Measurements from ENCODE around the gene ARSG.

The ARSG gene

DNA sequence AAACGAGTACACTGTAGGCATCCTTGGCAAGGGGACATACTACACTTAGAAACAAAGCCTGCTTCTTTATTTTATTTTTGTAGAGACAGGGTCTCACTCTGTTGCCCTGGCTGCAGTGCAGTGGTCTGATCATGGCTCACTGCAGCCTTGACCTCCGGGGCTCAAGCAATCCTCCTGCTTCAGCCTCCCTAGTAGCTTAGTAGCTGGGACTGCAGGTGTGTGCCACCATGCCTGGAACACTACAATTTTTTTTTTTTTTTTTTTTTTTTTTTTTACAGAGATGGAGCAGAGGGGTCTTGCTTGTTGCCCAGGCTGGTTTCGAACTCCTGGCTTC lies 87.8 kb downstream of the ARSG start:
- Histone ChIP-seq H3K4me3 (ENCODE audit: low read depth, low read length) (no peak overlapping the region), H3K27me3 (ENCODE audit: control insufficient read depth, insufficient read depth, low read length) (no peaks in the 10 kb centered on the region), H3K4me1 (ENCODE audit: control insufficient read depth, insufficient read depth, low read length) (peaks cover 23% of the 10 kb centered on the region), H3K9me3 (ENCODE audit: control insufficient read depth, insufficient read depth, low read depth, low read length) (no peaks in the 10 kb centered on the region), H3K36me3 (ENCODE audit: control insufficient read depth, insufficient read depth, low read length) (no peaks in the 10 kb centered on the region), H3K9ac (ENCODE audit: low read length) (no peak overlapping the region), H3K27ac (ENCODE audit: low read depth, low read length) (no peak overlapping the region)

DNA sequence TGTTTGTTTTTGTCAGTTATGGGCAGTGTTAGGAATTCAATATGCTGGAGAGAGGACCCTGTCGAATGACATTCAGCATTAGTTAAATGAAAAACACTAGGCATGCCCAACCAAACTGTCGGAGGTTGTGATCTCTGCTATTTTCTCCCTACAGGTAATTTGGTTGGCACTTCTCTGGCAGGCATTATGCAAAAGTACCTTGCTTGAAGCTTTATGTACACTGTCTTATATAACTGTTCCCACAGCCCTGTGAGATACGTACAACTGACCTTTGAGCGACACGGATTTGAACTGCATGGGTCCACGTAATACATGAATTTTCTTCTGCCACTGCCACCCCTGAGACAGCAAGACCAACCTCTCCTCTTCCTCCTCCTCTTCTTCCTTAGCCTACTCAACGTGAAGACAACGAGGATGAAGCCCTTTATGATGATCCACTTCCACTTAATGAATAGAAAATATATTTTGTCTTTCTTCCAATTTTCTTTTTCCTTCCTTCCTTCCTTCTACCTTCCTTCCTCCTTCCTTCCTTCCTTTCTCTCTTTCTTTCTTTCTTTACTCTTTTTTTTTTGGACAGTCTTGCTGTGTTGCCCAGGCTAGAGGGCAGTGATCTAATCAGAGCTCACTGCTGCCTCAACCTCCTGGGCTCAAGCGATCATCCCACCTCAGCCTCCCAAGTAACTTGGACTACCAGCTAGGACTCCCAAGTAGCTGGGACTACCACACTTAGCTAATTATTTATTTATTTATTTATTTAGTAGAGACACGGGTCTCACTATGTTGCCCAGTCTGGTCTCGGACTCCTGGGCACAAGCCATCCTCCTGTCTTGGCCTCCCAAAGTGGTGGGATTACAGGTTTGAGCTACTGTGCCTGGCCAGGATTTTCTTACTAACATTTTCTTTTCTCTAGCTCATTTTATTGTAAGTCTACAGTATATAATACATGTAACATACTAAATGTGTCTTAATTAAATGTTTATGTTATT lies 88.7 kb downstream of the ARSG start:
- H3K27me3 ChIP-seq (ENCODE audit: control insufficient read depth, insufficient read depth, low read length), result no peaks in the 10 kb centered on the region
- H3K36me3 ChIP-seq (ENCODE audit: control insufficient read depth, insufficient read depth, low read length), result no peaks in the 10 kb centered on the region
- H3K4me1 ChIP-seq (ENCODE audit: control insufficient read depth, insufficient read depth, low read length), result peaks cover 23% of the 10 kb centered on the region
- no peak overlapping the region for H3K9ac ChIP-seq (ENCODE audit: low read length)
- no peaks in the 10 kb centered on the region for H3K9me3 ChIP-seq (ENCODE audit: control insufficient read depth, insufficient read depth, low read depth, low read length)
- no peak overlapping the region for H3K4me3 ChIP-seq (ENCODE audit: low read depth, low read length)
- H3K27ac ChIP-seq (ENCODE audit: low read depth, low read length), result no peak overlapping the region

DNA sequence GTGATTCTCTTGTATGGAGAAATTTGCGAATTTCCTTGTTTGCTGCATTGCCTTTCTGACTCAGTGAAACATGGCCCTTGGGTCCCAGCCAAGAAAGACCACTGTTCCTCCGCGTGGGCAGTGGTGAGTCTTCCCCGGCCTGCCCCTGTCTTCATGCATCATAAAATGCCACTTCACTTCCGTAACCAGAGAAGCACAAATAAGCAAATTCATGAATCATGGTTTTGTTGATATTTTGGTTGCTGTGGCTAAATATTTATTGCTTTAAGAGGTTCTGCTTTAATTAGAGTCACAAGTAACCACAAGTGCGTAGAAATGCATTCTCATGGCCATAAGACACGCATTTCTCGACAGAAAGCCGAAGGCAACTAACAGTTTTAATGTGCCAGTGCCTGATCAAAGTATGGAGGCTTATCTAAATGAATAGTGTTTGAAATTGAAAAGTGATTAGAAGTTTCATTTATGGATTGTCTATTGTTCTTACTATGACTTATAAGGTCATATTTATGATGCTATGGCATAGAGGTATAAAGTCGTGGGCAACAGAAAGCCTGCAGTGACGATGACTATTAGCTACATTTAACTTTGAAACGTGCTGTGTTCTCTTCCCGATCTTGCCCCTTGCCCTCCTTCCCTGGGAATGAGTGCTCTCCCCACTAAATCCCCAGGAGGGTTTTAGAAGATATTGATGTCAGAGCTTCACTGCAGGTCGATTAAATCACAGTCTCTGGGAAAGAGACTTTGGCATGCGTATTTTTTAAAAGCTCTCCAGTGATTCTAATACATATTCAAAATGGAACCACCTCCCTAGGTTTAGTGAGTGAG lies 90.0 kb downstream of the ARSG start:
- Histone ChIP-seq H3K4me1 (ENCODE audit: control insufficient read depth, insufficient read depth, low read length) (peaks cover 23% of the 10 kb centered on the region), H3K9me3 (ENCODE audit: control insufficient read depth, insufficient read depth, low read depth, low read length) (no peaks in the 10 kb centered on the region), H3K27ac (ENCODE audit: low read depth, low read length) (no peak overlapping the region), H3K27me3 (ENCODE audit: control insufficient read depth, insufficient read depth, low read length) (no peaks in the 10 kb centered on the region), H3K36me3 (ENCODE audit: control insufficient read depth, insufficient read depth, low read length) (no peaks in the 10 kb centered on the region), H3K4me3 (ENCODE audit: low read depth, low read length) (no peak overlapping the region), H3K9ac (ENCODE audit: low read length) (no peak overlapping the region)

DNA sequence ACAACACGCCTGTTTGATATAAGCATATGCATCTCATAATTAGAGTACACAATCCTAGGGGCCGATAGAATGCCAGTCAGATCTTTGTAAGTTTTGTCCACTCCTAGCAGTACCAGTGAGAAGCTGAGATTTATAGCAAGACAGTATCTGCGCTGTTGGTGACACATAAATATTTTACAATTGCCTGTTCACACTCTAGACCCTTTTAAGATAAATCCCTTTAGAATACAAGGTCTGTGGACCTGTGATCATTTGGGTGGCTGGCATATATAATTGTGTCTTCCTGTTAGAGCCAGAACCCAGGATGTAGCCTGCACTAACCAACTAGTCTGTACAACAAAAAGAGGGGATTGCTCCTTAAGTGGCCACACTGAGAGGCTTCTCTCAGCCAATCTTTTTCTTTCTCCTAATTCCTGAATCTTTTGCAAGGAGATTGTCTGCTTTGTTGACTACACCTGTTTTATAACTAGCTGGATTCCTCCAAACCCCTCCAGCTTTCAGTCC lies 91.3 kb downstream of the ARSG start:
- H3K4me1 ChIP-seq (ENCODE audit: control insufficient read depth, insufficient read depth, low read length), result peaks cover 17% of the 10 kb centered on the region
- no peak overlapping the region for H3K27ac ChIP-seq (ENCODE audit: low read depth, low read length)
- no peak overlapping the region for H3K4me3 ChIP-seq (ENCODE audit: low read depth, low read length)
- H3K9ac ChIP-seq (ENCODE audit: low read length), result no peak overlapping the region
- H3K27me3 ChIP-seq (ENCODE audit: control insufficient read depth, insufficient read depth, low read length), result no peaks in the 10 kb centered on the region
- no peaks in the 10 kb centered on the region for H3K36me3 ChIP-seq (ENCODE audit: control insufficient read depth, insufficient read depth, low read length)
- H3K9me3 ChIP-seq (ENCODE audit: control insufficient read depth, insufficient read depth, low read depth, low read length), result no peaks in the 10 kb centered on the region

GRCh38 chr17:68383120-68383442 lies 91.8 kb downstream of the ARSG start:
- Histone ChIP-seq H3K9me3 (ENCODE audit: control insufficient read depth, insufficient read depth, low read depth, low read length) (no peaks in the 10 kb centered on the region), H3K9ac (ENCODE audit: low read length) (no peak overlapping the region), H3K27me3 (ENCODE audit: control insufficient read depth, insufficient read depth, low read length) (no peaks in the 10 kb centered on the region), H3K27ac (ENCODE audit: low read depth, low read length) (no peak overlapping the region), H3K4me3 (ENCODE audit: low read depth, low read length) (no peak overlapping the region), H3K36me3 (ENCODE audit: control insufficient read depth, insufficient read depth, low read length) (no peaks in the 10 kb centered on the region), H3K4me1 (ENCODE audit: control insufficient read depth, insufficient read depth, low read length) (peaks cover 12% of the 10 kb centered on the region)

GRCh38 chr17:68383443-68384321 lies 92.4 kb downstream of the ARSG start:
- Histone ChIP-seq H3K9me3 (ENCODE audit: control insufficient read depth, insufficient read depth, low read depth, low read length) (no peaks in the 10 kb centered on the region), H3K36me3 (ENCODE audit: control insufficient read depth, insufficient read depth, low read length) (no peaks in the 10 kb centered on the region), H3K4me1 (ENCODE audit: control insufficient read depth, insufficient read depth, low read length) (peaks cover 6% of the 10 kb centered on the region; the same call in 1 of the 2 replicates), H3K27me3 (ENCODE audit: control insufficient read depth, insufficient read depth, low read length) (no peaks in the 10 kb centered on the region), H3K27ac (ENCODE audit: low read depth, low read length) (no peak overlapping the region), H3K4me3 (ENCODE audit: low read depth, low read length) (no peak overlapping the region), H3K9ac (ENCODE audit: low read length) (no peak overlapping the region)

DNA sequence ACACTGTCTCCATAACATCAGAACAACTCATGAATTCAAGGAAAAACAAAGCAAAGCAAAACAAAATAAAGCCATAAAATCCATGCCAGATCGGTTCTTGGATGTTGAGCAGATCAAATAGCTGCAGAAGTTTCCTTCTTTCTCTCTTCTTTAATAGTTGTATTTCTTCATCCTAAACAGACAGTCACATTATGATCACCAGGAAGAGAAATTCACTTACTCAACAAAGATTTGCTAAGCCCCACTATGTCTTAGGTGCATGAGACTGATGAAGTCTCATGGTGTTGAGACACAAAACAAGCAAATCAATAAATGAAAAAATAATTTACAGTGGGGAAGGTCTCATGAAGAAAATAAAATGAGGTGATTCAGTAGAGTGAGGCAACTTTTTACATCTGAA lies 93.2 kb downstream of the ARSG start:
- Histone ChIP-seq H3K4me3 (ENCODE audit: low read depth, low read length) (no peak overlapping the region), H3K9ac (ENCODE audit: low read length) (no peak overlapping the region), H3K9me3 (ENCODE audit: control insufficient read depth, insufficient read depth, low read depth, low read length) (no peaks in the 10 kb centered on the region), H3K36me3 (ENCODE audit: control insufficient read depth, insufficient read depth, low read length) (no peaks in the 10 kb centered on the region), H3K27ac (ENCODE audit: low read depth, low read length) (no peak overlapping the region), H3K27me3 (ENCODE audit: control insufficient read depth, insufficient read depth, low read length) (no peaks in the 10 kb centered on the region), H3K4me1 (ENCODE audit: control insufficient read depth, insufficient read depth, low read length) (0 out of 2 replicates have a peak, but pooled peaks cover under 1% of the 10 kb centered on the region)

DNA sequence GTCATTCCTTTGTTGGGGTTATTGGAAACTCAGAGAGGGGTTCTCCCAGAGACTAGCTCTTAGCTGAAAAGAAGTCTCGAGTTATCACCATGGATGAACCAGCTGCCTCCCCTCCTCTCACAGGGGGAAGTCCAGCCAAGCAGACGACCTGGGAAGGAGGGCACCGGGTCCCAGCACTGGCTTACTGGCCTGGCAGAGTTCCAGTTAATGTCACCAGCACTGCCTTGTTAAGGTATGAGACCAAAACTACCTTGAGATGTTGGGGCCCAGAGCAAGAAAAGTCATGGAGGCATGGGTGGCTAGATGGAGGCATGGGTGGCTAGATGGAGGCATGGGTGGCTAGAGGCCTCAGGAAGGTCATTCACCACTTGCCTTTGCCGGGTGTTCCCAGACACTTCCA lies 93.6 kb downstream of the ARSG start:
- no peaks in the 10 kb centered on the region for H3K27me3 ChIP-seq (ENCODE audit: control insufficient read depth, insufficient read depth, low read length)
- no peak overlapping the region for H3K27ac ChIP-seq (ENCODE audit: low read depth, low read length)
- no peaks in the 10 kb centered on the region for H3K9me3 ChIP-seq (ENCODE audit: control insufficient read depth, insufficient read depth, low read depth, low read length)
- no peaks in the 10 kb centered on the region for H3K4me1 ChIP-seq (ENCODE audit: control insufficient read depth, insufficient read depth, low read length)
- H3K4me3 ChIP-seq (ENCODE audit: low read depth, low read length), result no peak overlapping the region
- no peaks in the 10 kb centered on the region for H3K36me3 ChIP-seq (ENCODE audit: control insufficient read depth, insufficient read depth, low read length)
- H3K9ac ChIP-seq (ENCODE audit: low read length), result no peak overlapping the region

DNA sequence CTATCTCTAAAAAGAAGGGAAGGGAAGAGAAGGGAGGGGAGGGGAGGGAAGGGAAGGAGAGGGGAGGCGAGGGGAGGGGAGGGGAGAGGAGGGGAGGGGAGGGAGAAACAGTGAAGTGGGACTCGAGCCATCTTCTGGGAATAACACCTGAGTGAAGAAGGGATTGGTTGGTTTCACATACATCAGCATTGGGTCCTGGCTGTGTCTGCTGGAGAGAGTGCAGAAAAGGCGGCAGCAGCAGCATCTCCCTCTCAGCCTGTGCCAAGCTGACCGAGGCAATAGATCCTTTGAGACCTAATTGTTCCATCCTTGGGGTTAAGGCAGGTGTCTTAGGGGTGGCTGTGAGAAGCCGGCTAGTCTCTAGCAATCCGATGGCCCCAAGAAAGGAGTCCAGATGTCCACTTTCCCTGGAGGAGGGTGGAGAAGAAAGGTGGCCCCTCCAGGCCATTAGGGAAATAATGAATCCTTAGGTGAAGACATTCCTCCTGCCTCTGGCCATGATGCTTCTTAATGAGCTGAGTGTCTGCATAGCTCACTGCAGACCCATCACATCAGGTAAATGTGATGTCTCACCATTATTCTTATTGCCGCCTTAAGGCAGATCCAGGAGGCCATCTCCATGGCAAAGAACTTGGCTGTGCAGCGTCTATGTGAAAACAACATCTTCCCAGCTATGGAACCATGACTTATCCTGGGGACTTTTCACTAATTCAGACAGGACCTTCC lies 94.4 kb downstream of the ARSG start:
- Histone ChIP-seq H3K27me3 (ENCODE audit: control insufficient read depth, insufficient read depth, low read length) (no peaks in the 10 kb centered on the region), H3K9me3 (ENCODE audit: control insufficient read depth, insufficient read depth, low read depth, low read length) (no peaks in the 10 kb centered on the region), H3K9ac (ENCODE audit: low read length) (no peak overlapping the region), H3K4me1 (ENCODE audit: control insufficient read depth, insufficient read depth, low read length) (no peaks in the 10 kb centered on the region), H3K27ac (ENCODE audit: low read depth, low read length) (no peak overlapping the region), H3K4me3 (ENCODE audit: low read depth, low read length) (no peak overlapping the region), H3K36me3 (ENCODE audit: control insufficient read depth, insufficient read depth, low read length) (no peaks in the 10 kb centered on the region)

Measured in HUES6 (cell line).